HK-2 (cell line): ENCODE results near the gene SPG11.
A peak's percentile ranks its signal among the peaks of the same experiment; 100 is the strongest.
"Not testable (repeated sequence)": the region's sequence is repeated elsewhere in the genome, so short reads cannot be mapped to it uniquely, and the experiment has no call there.

Source experiments
- DNase-seq: peaks from one replicate; pipeline ENCODE4 v3.0.0-alpha.2; 2018; ENCODE audit not compliant: unreplicated experiment

The SPG11 gene

DNA sequence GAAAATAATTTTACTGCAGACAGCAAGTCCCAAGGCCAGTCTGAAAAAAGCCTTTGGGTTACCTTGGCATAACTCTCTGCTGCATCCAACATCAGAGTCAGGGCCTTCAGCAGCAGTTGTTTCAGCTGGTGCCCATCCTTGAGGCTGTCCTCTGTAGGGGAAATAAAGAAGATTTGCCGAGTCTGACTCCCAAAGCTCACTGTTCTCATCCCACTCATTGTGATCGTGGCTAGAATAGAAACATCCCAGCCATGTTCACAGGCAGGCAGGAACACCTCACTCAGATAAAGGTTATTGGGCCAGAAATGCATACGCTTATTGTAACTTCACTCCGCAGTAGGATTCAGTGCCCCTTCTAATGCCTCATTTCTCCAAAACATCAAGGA lies 97.3 kb downstream of the SPG11 start:
- no peak for DNase-seq

DNA sequence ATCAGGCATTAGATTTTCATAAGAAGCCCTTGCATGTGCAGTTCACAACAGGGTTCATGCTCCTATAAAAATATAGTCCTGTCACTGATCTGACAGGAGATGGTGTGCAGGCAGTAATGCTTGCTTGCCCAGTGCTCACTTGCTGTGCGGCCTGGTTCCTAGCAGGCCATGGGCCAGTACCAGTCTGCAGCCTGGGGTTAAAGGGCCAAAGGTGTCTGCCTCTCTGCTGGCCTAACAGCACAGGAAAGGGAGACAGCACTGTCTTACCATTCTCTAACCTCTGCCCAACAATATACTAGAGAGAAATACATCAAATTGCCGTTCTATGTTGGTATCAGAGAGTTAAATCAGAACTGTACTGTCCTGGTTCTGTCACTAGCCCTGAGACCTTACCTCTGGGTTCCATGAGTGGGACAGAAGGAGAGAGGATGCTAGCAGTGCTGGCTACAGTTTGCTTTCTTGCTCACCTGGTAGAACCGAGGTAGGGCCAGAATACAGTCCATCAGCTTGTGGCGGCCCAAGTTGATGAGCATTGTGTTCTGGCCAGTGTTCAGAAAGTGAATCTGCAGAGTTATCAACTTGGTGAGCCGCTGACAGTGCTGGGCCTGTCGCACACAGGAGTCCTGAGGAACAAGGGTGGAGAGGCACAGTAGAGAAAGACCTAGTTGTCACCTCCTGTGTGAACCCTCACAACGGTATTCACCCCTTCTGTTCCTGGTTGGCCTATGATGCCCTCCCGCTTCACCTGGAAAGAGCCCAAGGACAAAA lies 97.9 kb downstream of the SPG11 start:
- DNase-seq: no peak

DNA sequence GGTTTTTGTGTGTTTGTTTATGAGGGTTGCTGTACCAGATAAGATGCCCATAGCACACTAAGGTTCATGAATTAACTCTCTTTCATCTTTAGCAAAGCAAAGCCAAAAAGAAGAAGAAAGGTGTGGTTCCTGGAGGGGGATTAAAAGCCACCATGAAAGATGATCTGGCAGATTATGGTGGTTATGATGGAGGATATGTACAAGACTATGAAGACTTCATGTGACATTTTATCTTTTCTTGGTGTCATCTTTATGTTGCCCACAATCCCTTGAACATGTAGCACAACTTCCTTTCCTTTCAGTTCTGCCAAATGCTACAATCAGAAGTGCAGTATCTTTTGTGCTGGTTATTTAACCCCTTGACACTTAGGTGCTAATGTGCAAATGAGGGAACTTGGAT lies 102.5 kb downstream of the SPG11 start:
- not testable (repeated sequence) for DNase-seq

DNA sequence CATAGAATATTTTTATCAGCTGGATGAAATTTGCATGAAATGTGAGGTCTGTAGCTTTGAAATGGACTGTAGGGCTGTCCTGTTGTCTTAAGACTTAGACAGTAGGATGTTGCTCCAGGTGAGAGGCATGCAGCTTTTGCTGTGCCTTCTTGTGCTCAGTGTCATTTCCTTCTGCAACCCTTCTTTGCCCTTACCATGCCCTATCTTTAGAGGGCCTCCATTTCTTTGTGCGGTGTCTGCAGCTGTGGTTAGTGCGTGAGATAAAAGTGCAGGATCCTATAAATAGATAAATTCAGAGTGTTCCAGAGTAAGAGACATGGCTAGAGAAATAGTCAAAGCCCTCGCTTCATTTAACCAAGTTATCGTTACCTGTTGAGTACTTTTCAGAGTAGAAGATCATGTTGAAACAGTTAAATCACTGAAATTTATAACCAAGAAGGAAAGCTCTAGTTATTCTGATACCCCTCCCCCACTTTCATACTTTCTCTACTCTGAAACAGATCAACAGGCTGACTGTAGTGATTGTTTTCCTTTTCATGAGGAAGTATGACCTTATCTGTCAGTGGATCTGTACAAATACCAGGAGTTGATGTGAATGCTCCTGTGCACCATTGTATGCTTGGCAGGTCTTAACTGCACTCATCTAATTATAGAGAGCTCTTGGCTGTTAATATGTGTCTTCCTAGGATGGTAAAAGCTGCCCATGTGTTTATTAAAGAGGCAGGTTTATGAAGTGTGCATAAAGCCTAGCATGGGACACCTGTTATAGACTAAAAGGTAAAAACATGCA lies 108.3 kb downstream of the SPG11 start:
- no peak for DNase-seq

DNA sequence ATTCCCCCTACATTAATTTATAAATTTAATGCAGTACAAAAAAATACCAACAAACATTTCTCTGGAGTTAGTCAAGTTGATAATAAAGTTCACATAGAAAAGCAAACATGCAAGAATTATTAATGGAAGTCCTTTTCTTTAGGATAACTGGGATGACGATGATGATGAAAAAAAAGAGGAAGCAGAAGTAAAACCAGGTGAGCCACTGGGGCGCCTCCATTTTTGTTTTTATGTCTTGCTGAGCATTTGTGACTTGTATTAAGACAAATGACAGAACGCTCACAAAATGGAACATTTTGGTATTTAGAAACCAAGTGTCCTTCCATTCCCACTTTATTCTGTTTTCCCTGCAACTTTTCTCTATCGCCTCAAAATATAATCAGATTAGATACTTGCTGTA lies 112.7 kb downstream of the SPG11 start:
- DNase-seq: no peak

DNA sequence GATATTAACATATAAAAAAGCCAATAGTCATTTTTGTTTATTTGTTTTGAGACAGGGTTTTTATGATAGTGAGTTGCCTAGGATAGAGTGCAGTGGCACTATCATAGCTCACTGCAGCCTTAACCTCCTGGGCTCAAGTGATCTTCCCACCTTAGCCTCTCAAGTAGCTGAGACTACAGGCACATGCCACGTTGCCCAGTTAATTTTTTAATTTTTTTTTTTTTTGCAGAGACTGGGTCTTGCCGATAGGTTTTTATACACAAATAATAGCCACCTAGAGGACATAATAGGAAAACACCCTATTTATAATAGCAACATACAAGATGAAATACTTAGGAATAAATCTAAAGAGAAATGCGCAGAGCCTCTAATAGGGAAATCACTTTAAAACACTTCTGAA lies 113.2 kb downstream of the SPG11 start:
- DNase-seq: no peak

DNA sequence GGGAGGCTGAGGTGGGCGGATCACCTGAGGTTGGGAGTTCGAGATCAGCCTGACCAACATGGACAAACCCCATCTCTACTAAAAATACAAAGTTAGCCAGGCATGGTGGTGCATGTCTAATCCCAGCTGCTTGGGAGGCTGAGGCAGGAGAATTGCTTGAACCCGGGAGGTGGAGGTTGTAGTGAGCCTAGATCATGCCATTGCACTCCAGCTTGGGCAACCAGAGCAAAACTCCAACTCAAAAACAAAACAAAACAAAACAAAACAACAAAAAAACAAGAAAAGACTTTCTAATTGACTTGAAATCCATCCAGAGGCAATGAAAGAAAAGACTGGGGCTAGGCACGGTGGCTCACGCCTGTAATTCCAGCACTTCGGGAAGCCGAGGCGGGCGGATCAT lies 114.3 kb downstream of the SPG11 start:
- not testable (repeated sequence) for DNase-seq

DNA sequence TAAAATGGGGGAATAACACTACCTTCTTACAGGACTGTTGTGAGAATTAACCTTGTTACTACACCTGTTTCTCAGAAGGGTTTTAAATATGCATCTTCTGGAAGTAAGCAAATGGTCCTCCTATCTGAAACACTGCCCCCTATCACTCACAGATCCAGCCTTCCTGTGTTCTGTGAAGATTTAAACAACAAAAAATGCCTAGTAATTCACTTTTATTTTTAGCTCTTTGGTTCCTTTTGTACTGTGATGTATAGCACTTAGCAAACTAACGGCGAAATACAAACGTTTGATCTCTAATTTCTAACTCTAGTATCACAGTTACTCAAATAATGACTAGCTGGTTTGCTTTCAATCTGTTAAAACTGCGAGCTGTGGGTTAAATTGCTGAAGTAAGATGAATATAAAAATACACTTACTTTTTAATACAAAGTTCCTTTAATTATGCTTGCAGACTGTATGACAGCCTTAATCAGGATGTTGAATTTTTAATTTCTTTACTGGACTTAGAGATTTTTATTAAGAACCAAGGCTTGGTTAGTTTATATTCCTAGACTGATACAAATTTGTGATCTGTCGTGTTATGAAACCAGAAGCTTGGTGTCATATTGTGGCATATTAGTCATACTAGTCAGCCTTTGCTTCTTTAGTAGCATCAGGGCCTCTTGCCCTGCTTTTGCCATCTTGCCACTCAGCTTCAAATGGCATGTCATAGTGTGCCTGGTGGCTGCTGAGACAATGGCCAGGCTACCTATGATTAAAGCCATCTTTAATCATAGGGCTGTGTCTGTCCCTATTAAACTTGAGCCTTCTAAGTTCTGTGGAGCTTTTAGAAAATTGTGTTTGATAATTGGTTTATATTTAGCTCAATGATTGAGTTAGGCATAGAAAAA lies 117.3 kb downstream of the SPG11 start:
- DNase-seq: no peak

DNA sequence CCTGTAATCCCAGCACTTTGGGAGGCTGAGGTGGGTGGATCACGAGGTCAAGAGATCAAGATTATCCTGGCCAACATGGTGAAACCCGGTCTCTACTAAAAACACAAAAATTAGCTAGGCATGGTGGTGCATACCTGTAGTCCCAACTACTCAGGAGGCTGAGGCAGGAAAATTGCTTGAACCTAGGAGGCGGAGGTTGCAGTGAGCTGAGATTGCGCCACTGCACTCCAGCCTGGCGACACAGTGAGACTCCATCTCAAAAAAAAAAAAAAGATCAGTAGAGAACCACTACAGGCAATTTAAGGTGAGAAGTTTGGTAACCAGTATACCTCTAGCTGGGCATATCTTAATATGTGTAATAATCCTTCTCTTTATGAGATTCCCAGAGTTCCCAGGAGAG lies 118.7 kb downstream of the SPG11 start:
- DNase-seq: not testable (repeated sequence)

DNA sequence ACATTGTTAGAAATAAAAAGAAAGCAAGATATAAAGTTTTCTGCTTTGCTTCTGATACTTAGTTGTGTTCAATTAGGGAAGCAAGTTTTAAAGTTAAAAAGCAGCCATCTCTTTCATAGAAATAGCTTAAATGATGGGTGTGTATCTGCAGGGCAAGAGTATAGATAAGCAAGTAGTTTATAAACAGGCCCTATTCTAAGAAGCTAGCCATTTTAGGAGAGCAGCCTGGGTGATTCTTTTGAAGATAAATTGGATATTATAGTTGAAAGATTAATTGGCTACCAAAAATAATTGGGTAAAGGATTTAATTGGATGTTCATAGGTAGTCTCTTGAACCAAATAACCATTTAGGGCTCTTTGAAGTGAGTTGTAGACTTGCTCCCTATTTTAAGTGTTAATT lies 120.9 kb downstream of the SPG11 start:
- DNase-seq: no peak

DNA sequence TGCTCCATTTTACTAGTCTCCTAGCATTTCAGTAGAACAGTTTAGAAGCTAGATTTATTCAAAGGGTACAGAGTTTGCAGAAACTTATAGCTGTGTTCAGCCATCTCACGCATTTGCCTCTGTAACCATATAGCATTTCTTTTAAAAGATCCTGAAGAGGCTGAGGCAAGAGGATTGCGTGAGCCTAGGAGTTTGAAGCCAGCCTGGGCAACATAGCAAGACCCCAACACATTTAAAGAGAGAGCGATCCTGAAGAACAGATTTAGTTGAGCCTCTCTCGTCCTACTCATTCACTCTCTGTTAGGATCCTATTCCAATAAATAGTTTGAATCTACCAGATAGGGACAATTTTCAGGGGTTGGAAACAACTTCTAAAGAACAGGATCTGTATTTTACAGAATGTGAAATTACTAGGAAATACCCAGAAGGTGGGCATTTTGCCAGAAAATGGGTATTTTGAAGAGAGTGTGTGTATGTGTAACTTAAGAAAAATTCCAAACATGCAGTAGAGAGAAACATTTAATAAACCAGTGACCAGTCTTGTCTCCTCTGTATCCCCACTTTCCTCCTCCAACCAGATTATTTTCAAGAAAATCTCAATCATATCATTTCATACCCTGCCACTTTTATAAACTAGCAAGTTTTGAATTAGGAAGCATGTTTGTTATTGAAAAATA lies 122.0 kb downstream of the SPG11 start:
- DNase-seq: no peak

DNA sequence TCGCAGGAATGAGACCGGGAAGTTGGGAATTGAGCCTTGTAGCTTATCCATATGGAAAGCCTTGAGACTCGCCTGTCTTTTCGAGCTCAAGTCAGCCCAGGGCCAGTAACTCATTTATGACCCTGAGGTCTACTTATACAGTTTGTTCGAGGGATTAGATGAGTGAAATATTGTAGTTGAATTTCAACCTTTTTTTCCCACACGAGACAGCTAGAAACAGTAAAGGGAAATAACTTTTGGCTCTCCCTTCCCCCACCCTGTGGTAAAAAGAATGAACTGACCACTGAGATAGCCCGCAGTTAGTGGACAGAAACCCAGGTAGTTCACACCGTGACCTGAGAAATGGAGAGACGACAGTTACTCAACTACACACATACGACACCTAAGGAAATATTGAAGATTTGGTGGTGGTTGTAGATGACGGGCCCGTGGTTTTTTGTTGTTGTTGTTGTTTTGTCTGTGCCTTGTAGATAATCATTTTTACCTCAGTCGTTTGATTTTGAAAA lies 125.7 kb downstream of the SPG11 start:
- DNase-seq: peak; percentile 16

DNA sequence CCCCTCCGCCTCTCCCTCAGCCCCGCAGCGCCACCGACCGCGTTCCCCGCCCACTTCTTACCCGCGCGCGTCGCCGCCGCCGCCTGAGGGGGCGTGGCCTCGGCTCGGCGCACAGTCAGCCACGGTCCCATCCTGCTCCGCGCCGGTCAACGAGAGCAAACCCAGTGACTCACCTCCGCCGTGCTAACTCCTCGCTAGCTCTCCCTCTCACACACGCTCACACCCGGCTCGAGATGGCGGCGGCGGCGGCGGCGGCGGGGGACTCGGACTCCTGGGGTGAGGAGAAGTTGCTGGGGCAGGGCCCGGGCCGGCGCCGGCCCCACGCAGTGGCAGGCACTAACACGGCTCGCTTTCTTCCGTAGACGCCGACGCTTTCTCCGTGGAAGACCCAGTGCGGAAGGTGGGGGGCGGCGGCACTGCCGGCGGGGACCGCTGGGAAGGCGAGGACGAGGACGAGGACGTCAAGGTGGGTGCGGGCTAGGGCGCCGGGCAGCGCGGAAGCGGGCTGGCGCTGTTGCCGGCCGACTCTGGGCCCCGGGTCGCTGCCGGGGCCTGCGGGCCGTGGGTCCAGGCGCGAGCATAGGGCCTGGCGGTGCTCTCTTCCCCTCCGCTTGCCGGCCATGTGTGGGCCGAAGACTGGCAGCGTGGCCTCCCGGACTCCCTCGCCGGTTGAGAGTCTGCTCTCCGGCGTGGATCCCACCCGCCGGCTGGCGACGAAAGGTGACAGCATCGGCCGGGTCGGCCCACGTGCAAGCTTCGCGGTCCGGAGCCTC lies 126.3 kb downstream of the SPG11 start, which contains the start of gene EIF3J:
Gene EIF3J (plus strand): TSS at position 186 of the 773 bp plus-strand sequence. CDS start 48 bp downstream, at position 234.
- peak; percentile 91 for DNase-seq

DNA sequence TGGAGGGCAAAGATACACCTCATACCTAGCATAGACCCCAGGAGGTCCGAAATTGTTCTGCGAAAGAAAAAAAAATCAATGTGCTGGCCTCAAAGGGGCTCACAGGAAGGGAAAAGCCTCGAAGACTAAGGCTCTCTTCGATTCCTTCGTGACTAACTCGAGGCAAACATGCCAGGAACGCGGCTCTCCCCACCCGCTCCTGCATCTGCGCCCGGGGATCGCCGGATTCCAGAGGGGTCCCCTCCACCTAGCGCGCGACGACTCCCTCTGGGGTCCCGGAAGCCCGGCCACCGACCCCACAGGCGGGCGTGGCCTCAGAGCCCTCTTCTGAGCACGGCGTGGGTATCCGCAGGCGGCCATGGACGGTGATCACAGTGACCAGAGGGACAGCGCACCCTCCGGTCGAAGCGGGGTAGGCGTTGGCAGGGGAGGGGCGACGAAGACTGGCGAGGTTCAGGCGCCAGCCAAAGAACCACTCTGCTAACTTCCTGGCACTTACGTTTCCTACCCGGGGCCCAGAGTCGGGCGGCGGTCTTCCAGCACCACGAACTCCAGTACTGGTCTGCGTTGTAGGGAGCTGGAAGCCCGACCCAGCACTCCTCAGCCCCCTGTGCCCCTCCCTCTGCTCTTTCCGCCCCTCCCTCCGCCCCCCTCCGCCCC lies 127.0 kb downstream of the SPG11 start:
- peak; percentile 80 for DNase-seq

DNA sequence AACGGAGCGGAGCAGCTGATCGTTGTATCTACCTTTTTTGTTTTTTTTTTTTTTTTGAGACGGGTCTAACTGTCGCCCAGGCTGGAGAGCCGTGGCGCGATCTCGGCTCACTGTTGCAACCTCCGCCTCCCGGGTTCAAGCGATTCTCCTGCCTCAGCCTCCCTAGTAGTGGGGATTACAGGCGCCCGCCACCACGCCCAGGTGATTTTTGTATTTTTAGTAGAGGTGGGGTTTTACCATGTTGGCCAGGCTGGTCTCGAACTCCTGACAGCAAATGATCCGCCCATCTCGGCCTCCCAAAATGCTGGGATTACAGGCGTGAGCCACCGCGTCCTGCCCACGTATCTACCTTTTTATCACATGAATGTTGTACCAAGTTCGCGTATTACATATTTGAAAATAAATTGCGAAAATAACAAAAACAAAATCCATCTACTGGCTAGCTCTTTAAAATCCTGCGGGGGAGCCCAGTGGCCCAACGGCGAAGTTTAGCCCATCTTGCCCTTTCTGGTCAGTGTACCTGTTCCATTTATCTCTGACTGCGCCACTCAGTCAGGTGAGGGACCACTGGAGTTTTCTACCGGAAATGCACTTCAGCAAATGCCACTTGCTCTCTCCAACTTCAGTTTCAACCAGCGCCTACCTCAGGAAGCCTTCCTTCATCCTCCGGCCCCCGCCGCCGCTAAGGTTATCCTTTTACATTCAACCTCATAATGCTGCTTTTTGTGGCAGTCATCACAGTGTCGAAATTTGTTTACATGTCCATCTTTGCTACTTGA lies 127.8 kb downstream of the SPG11 start:
- peak; percentile 44 for DNase-seq

DNA sequence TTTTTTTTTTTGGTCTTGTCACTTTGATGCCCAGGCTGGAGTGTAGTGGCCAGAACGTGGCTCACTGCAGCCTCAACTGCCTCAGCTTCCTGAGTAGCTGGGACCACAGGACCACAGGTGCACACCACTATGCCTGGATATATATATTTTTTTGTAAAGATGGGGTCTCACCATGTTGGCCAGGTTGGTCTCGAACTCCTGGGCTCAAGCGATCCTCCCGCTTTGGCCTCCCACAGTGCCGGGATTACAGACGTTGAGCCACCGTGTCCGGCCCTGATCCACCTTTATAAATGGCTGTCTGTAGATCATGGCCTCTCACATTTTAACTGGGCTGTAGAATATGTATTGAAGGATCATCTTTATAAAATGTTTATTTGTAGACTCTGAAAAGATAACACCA lies 128.4 kb downstream of the SPG11 start:
- DNase-seq: no peak

DNA sequence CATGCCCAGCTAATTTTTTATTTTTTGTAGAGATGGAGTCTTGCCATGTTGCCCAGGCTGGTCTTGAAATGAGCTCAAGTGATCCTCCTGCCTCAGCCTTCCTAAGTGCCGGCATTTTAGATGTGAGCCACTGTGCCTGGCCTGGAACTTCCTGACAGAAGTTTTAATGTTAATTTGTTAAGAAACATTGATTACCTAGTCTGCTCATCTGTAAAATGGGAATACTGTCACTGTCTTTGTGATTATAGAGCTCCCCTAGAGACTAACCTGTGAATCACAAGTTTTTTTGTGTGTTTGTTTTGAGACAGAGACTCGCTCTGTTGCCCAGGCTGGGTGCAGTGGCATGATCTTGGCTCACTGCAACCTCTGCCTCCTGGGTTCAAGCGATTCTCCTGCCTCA lies 130.8 kb downstream of the SPG11 start:
- DNase-seq: no peak

DNA sequence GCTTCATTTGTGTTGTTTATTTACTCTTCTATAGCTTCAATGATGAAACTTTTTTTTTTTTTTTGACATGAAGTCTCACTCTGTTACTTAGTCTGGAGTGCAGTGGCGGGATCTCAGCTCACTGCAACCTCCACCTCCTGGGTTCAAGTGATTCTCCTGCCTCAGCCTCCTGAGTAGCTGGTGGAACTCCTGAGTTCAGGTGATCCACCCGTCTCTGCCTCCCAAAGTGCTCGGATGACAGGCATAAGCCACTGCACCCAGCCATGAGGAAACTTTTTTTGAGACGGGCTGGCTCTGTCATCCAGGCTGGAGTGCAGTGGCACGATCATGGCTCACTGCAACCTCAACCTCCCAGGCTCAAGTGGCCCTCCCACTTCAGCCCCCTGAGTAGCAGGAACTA lies 131.2 kb downstream of the SPG11 start:
- not testable (repeated sequence) for DNase-seq

DNA sequence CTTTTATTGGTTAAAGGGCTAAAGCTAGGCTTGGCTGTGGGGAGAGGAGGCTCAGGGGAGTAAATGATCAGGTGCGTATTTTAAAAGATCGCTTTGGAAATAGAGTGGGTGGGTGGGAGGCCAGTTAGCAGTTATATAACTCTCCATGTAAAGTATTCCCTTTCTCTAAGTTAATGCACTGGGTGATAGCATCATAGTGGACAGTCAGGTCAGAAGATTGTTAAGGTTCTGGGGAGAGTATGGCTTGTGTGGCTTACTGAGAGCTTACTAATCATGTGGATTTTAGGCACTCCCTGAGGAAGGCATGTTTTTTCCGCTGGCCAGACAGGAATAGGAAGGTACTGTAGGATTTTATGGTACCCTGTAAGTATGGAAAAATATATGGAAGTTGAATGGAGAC lies 132.8 kb downstream of the SPG11 start:
- DNase-seq: no peak
